Neural cell (in vitro differentiated cells): Measurements from ENCODE around the gene LYPD3. TPM values are rescaled to one million over a fixed set of nuclear protein-coding genes. Genes with fewer than 3 reads are reported as not detected.

Experiments used
- H2AFZ ChIP-seq: fragments of 200-600, 300-800 bp; sonication (generic), shearing (Covaris generic); 2 replicates; pipeline ENCODE4 v1.6.0; 2014; ENCODE audit warnings: low read depth, mild to moderate bottlenecking, antibody characterized with exemption, low read length, moderate library complexity
- H3F3A ChIP-seq: fragments of 200-600 bp; shearing (Covaris generic); 2 replicates; pipeline ENCODE4 v1.6.1; 2016; ENCODE audit warnings: mild to moderate bottlenecking, moderate library complexity, mixed read lengths, antibody characterized with exemption, low read length; ENCODE audit not compliant: insufficient read depth, poor library complexity, severe bottlenecking
- H3K27ac ChIP-seq: fragments of 200-600, 300-800 bp; sonication (generic), shearing (Covaris generic); 2 replicates; pipeline ENCODE4 v1.5.1; 2014; ENCODE audit warnings: mild to moderate bottlenecking, low read length, moderate library complexity
- H3K27me3 ChIP-seq: fragments of 300-800, 200-600 bp; sonication (generic), shearing (Covaris generic); 2 replicates; pipeline ENCODE4 v1.6.0; 2014; ENCODE audit warnings: mild to moderate bottlenecking, low read depth, low read length, moderate library complexity; ENCODE audit not compliant: insufficient read depth
- H3K36me3 ChIP-seq: fragments of 300-800, 200-600 bp; sonication (generic), shearing (Covaris generic); 2 replicates; pipeline ENCODE4 v1.5.1; 2014; ENCODE audit warnings: mild to moderate bottlenecking, antibody characterized with exemption, low read length, moderate library complexity; ENCODE audit not compliant: insufficient read depth
- H3K4me2 ChIP-seq: fragments of 300-800, 200-600 bp; sonication (generic), shearing (Covaris generic); 2 replicates; pipeline ENCODE4 v1.6.0; 2014; ENCODE audit warnings: mild to moderate bottlenecking, low read length
- H3K4me3 ChIP-seq: fragments of 300-800, 200-600 bp; sonication (generic), shearing (Covaris generic); 2 replicates; pipeline ENCODE4 v1.5.1; 2014; ENCODE audit warnings: mild to moderate bottlenecking, low read length, moderate library complexity
- H3K79me2 ChIP-seq: fragments of 200-600 bp; shearing (Covaris generic); replicated peaks from 2 replicates; pipeline ENCODE4 v1.6.0; 2014; ENCODE audit warnings: mild to moderate bottlenecking, low read length, moderate library complexity; ENCODE audit not compliant: insufficient read depth
- H3K9ac ChIP-seq: fragments of 300-800, 200-600 bp; sonication (generic), shearing (Covaris generic); 2 replicates; pipeline ENCODE4 v1.6.1; 2016; ENCODE audit warnings: mild to moderate bottlenecking, low read length, mixed read lengths
- H3K9me2 ChIP-seq: fragments of 200-600 bp; shearing (Covaris generic); 2 replicates; pipeline ENCODE4 v1.6.1; 2016; ENCODE audit warnings: mild to moderate bottlenecking, low read length, mixed read lengths; ENCODE audit not compliant: insufficient read depth
- H3K9me3 ChIP-seq: fragments of 200-600, 300-800 bp; sonication (generic), shearing (Covaris generic); 2 replicates; pipeline ENCODE4 v1.6.1; 2016; ENCODE audit warnings: mild to moderate bottlenecking, mixed run types, low read length, moderate library complexity, mixed read lengths
- H4K20me1 ChIP-seq: fragments of 200-600 bp; shearing (Covaris generic); 2 replicates; pipeline ENCODE4 v1.6.1; 2016; ENCODE audit warnings: mild to moderate bottlenecking, mixed run types; ENCODE audit not compliant: insufficient read depth
- EP300 ChIP-seq: fragments of 450-650 bp; conservative IDR thresholded peaks from 2 replicates; pipeline ENCODE4 v1.6.1; 2014; ENCODE audit warnings: antibody characterized with exemption, mild to moderate bottlenecking, moderate library complexity; ENCODE audit not compliant: poor library complexity, severe bottlenecking
- EZH2 ChIP-seq: fragments of 200-600, 300-800 bp; shearing (Covaris generic), sonication (generic); IDR thresholded peaks from 2 replicates; pipeline ENCODE4 v1.6.1; 2014; ENCODE audit warnings: antibody characterized with exemption, low read length, borderline replicate concordance, mild to moderate bottlenecking; ENCODE audit not compliant: insufficient read depth, poor library complexity, severe bottlenecking
- MXI1 ChIP-seq: fragments of 450-650 bp; conservative IDR thresholded peaks from 2 replicates; pipeline ENCODE4 v1.6.1; 2014; ENCODE audit warnings: antibody characterized with exemption, mild to moderate bottlenecking; ENCODE audit not compliant: poor library complexity, severe bottlenecking
- POLR2AphosphoS5 ChIP-seq: IDR thresholded peaks from 2 replicates; pipeline ENCODE4 v1.6.1; 2012
- RAD21 ChIP-seq: fragments of 450-650 bp; conservative IDR thresholded peaks from 2 replicates; pipeline ENCODE4 v1.6.1; 2014; ENCODE audit warnings: antibody characterized with exemption, mild to moderate bottlenecking, moderate library complexity
- REST ChIP-seq: IDR thresholded peaks from 2 replicates; pipeline ENCODE4 v1.6.1; 2012; ENCODE audit warnings: borderline replicate concordance
- SMC3 ChIP-seq: fragments of 450-650 bp; conservative IDR thresholded peaks from 2 replicates; pipeline ENCODE4 v1.6.1; 2014; ENCODE audit warnings: antibody characterized with exemption, mild to moderate bottlenecking, moderate library complexity; ENCODE audit not compliant: poor library complexity
- TAF1 ChIP-seq: IDR thresholded peaks from 2 replicates; pipeline ENCODE4 v1.6.1; 2012; ENCODE audit warnings: low read depth
- polyA plus RNA-seq: library from polyadenylated mRNA; depleted of rRNA; stranded (reverse); fragments of >200 nt; gene quantifications from 2 replicates; pipeline ENCODE4 v1.2.3, GENCODE V29; 2014
- TF ChIP-seq, protein P1 (sequence below): fragments of 450-650 bp; IDR thresholded peaks from 2 replicates; pipeline ENCODE4 v1.5.1; 2014; ENCODE audit warnings: antibody characterized with exemption, mild to moderate bottlenecking, moderate library complexity; ENCODE audit not compliant: poor library complexity, severe bottlenecking

The LYPD3 gene
- polyA plus RNA-seq, 1 donor from 2014 or later, result not detected

DNA sequence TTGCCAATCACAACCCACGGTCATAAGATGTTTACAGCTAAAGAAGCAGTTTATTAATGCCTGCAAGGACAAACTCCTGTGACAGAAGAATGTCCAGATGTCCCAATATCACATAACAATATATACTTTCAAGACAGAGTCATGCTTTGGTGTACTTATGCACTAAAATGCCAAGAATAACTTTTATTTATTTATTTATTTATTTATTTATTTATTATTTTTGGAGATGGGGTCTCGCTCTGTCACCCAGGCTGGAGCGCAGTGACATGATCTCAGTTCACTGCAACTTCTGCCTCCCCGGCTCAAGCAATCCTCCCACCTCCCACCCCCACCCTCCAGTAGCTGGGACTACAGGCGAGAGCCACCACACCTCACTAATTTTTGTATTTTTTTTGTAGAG, 41.6 kb downstream of the LYPD3 start:
- H3K9me2 ChIP-seq, result no peaks in the 10 kb centered on the region
- TF ChIP-seq POLR2AphosphoS5, result no peak
- TF ChIP-seq MXI1, result no peak
- no peak for TF ChIP-seq EZH2
- TF ChIP-seq, protein P1, sequence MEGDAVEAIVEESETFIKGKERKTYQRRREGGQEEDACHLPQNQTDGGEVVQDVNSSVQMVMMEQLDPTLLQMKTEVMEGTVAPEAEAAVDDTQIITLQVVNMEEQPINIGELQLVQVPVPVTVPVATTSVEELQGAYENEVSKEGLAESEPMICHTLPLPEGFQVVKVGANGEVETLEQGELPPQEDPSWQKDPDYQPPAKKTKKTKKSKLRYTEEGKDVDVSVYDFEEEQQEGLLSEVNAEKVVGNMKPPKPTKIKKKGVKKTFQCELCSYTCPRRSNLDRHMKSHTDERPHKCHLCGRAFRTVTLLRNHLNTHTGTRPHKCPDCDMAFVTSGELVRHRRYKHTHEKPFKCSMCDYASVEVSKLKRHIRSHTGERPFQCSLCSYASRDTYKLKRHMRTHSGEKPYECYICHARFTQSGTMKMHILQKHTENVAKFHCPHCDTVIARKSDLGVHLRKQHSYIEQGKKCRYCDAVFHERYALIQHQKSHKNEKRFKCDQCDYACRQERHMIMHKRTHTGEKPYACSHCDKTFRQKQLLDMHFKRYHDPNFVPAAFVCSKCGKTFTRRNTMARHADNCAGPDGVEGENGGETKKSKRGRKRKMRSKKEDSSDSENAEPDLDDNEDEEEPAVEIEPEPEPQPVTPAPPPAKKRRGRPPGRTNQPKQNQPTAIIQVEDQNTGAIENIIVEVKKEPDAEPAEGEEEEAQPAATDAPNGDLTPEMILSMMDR, result no peak
- no peak for TF ChIP-seq EP300
- no peak for TF ChIP-seq SMC3
- no peak for TF ChIP-seq RAD21
- TF ChIP-seq TAF1, result no peak
- no peak for TF ChIP-seq REST
- H3K27ac ChIP-seq, result no peak overlapping the region
- H3K4me2 ChIP-seq, result no peak overlapping the region
- no peaks in the 10 kb centered on the region for H3K27me3 ChIP-seq
- H3K9me3 ChIP-seq, result no peaks in the 10 kb centered on the region
- H4K20me1 ChIP-seq, result no peaks in the 10 kb centered on the region
- no peak overlapping the region for H2AFZ ChIP-seq
- H3F3A ChIP-seq, result no peaks in the 10 kb centered on the region
- H3K36me3 ChIP-seq, result no peaks in the 10 kb centered on the region
- no peaks in the 10 kb centered on the region for H3K79me2 ChIP-seq
- no peak overlapping the region for H3K9ac ChIP-seq
- no peak overlapping the region for H3K4me3 ChIP-seq

- H3K4me3 ChIP-seq, result no peak overlapping the region
- no peak overlapping the region for H3K27ac ChIP-seq
- no peak overlapping the region for H3K9ac ChIP-seq
- no peak overlapping the region for H2AFZ ChIP-seq
- H3K36me3 ChIP-seq, result no peaks in the 10 kb centered on the region
- no peaks in the 10 kb centered on the region for H3K27me3 ChIP-seq
- no peaks in the 10 kb centered on the region for H3K9me2 ChIP-seq
- H3K4me2 ChIP-seq, result no peak overlapping the region
- no peaks in the 10 kb centered on the region for H3K9me3 ChIP-seq
- H3F3A ChIP-seq, result no peaks in the 10 kb centered on the region
- H3K79me2 ChIP-seq, result no peaks in the 10 kb centered on the region
- H4K20me1 ChIP-seq, result no peaks in the 10 kb centered on the region
- TF ChIP-seq RAD21 (no peak), MXI1 (no peak), SMC3 (no peak), EP300 (no peak), REST (no peak)
- TF ChIP-seq, protein P1, result no peak
These were observed 42.7 kb downstream of the LYPD3 start for GRCh38 chr19:43422689-43423066.
